ENCODE data around the gene MYPOP. TPM values are rescaled to one million over a fixed set of nuclear protein-coding genes. Genes with fewer than 3 reads are reported as not detected.

The MYPOP gene
- total and polyA plus RNA-seq, 4 donors, result 0.70 to 3.0 (median 1.3) TPM

- no peak overlapping the region for H3K27ac ChIP-seq (ENCODE audit: low read depth in 1 of 2, low read length in 2 of 2)
- H3K9ac ChIP-seq (ENCODE audit: low read depth in 1 of 2, low read length in 2 of 2), result no peak overlapping the region
- H3K4me3 ChIP-seq (ENCODE audit: low read depth in 1 of 3, low read length in 3 of 3), result no peak overlapping the region
- WGBS, result 70% methylated on average over 6 of the region's 6 CpGs
- H3K4me1 ChIP-seq (ENCODE audit: control insufficient read depth in 4 of 4, insufficient read depth in 4 of 4, low read length in 3 of 4), result peaks cover 0 to 7% (median 3%) of the 10 kb centered on the region in 4 donors
- H3K9me3 ChIP-seq (ENCODE audit: control insufficient read depth in 4 of 4, low read length in 3 of 4), result no peaks in the 10 kb centered on the region
- no peaks in the 10 kb centered on the region for H3K36me3 ChIP-seq (ENCODE audit: control insufficient read depth in 4 of 4, insufficient read depth in 3 of 4, low read depth in 1 of 4, low read length in 3 of 4)
- DNase-seq (ENCODE audit: low spot score), result no peak
- TF ChIP-seq FOXA2 (IDR thresholded peaks at IDR 0.05) (no peak), HNF4G (IDR thresholded peaks at IDR 0.05) (no peak), FOXA1 (IDR thresholded peaks at IDR 0.05) (no peak), JUND (IDR thresholded peaks at IDR 0.05) (no peak), HNF4A (conservative IDR thresholded peaks at IDR 0.05) (no peak), YY1 (IDR thresholded peaks at IDR 0.05) (no peak), RAD21 (IDR thresholded peaks at IDR 0.05) (no peak), RXRA (IDR thresholded peaks at IDR 0.05) (no peak), TAF1 (conservative IDR thresholded peaks at IDR 0.05) (no peak), CTCF (IDR thresholded peaks at IDR 0.05; ENCODE audit: low read depth, low read length, missing input control) (no peak)
- no peaks in the 10 kb centered on the region for H3K27me3 ChIP-seq (ENCODE audit: control insufficient read depth in 4 of 4, insufficient read depth in 4 of 4, low read length in 3 of 4)
Measured at GRCh38 chr19:45924891-45925447, 22.6 kb upstream of the MYPOP start.

- no peak for DNase-seq (ENCODE audit: low spot score)
Measured at GRCh38 chr19:45922281-45922680, 19.9 kb upstream of the MYPOP start.

More at GRCh38 chr19:45922281-45922680, 19.9 kb upstream of the MYPOP start:
- Histone ChIP-seq H3K36me3 (ENCODE audit: control insufficient read depth in 4 of 4, insufficient read depth in 3 of 4, low read depth in 1 of 4, low read length in 3 of 4) (no peaks in the 10 kb centered on the region), H3K4me3 (ENCODE audit: low read depth in 1 of 3, low read length in 3 of 3) (no peak overlapping the region), H3K9ac (ENCODE audit: low read depth in 1 of 2, low read length in 2 of 2) (no peak overlapping the region), H3K4me1 (ENCODE audit: control insufficient read depth in 4 of 4, insufficient read depth in 4 of 4, low read length in 3 of 4) (no peaks in the 10 kb centered on the region), H3K9me3 (ENCODE audit: control insufficient read depth in 4 of 4, low read length in 3 of 4) (no peaks in the 10 kb centered on the region), H3K27me3 (ENCODE audit: control insufficient read depth in 4 of 4, insufficient read depth in 4 of 4, low read length in 3 of 4) (no peaks in the 10 kb centered on the region), H3K27ac (ENCODE audit: low read depth in 1 of 2, low read length in 2 of 2) (no peak overlapping the region)
- TF ChIP-seq YY1 (IDR thresholded peaks at IDR 0.05), result no peak
- TF ChIP-seq REST (IDR thresholded peaks at IDR 0.05), result no peak
- TF ChIP-seq ATF3 (IDR thresholded peaks at IDR 0.05), result no peak
- no peak for TF ChIP-seq SP1 (IDR thresholded peaks at IDR 0.05)
- no peak for TF ChIP-seq FOXA2 (IDR thresholded peaks at IDR 0.05)
- TF ChIP-seq EGR1 (IDR thresholded peaks at IDR 0.05; ENCODE audit: low read depth in 2 of 2), result no peak
- TF ChIP-seq FOXA1 (IDR thresholded peaks at IDR 0.05), result no peak
- TF ChIP-seq RAD21 (IDR thresholded peaks at IDR 0.05), result no peak
- 69% methylated on average over 9 of the region's 9 CpGs for WGBS
